HFF-Myc (cell line): ENCODE measurements around the gene SERHL2.
A peak's percentile ranks its signal among the peaks of the same experiment; 100 is the strongest.
"Not testable (repeated sequence)": the region's sequence is repeated elsewhere in the genome, so short reads cannot be mapped to it uniquely, and the experiment has no call there.

Source experiments
- DNase-seq: peaks from one replicate; pipeline ENCODE4 v3.0.0-alpha.2; 2011; ENCODE audit warnings: low read depth; ENCODE audit errors: extremely low read depth
- H3K4me3 ChIP-seq: replicated peaks from 2 replicates; pipeline ENCODE4 v1.5.1; 2011; ENCODE audit warnings: low read depth, mild to moderate bottlenecking, control low read depth, low read length
- TF ChIP-seq, protein P1 (sequence below): IDR thresholded peaks from 2 replicates; pipeline ENCODE4 v1.5.1; 2012; ENCODE audit warnings: mild to moderate bottlenecking, low read depth, low read length, control low read depth; ENCODE audit errors: missing control alignments

The SERHL2 gene

DNA sequence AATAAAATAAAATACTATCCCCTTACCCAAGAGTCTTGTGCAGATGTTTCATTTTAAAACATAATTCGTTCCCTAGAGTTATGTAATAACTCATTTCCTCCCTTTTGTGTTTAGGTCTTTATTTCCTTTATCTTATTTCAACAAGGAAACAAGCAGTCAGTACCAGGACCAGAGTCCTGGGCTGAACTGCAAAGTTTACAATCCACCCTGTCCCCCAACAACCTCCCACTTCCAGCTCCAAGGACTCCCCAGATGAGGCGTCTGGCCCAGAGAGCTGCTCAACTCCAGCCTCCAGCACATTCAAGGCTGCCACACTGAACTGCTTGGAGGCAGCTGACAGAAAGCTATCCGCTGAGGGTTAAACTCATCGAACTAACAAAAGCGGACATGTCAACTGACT, 56.4 kb downstream of the SERHL2 start:
- DNase-seq, result no peak
- H3K4me3 ChIP-seq, result no peak overlapping the region
- TF ChIP-seq, protein P1, sequence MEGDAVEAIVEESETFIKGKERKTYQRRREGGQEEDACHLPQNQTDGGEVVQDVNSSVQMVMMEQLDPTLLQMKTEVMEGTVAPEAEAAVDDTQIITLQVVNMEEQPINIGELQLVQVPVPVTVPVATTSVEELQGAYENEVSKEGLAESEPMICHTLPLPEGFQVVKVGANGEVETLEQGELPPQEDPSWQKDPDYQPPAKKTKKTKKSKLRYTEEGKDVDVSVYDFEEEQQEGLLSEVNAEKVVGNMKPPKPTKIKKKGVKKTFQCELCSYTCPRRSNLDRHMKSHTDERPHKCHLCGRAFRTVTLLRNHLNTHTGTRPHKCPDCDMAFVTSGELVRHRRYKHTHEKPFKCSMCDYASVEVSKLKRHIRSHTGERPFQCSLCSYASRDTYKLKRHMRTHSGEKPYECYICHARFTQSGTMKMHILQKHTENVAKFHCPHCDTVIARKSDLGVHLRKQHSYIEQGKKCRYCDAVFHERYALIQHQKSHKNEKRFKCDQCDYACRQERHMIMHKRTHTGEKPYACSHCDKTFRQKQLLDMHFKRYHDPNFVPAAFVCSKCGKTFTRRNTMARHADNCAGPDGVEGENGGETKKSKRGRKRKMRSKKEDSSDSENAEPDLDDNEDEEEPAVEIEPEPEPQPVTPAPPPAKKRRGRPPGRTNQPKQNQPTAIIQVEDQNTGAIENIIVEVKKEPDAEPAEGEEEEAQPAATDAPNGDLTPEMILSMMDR, result no peak

DNA sequence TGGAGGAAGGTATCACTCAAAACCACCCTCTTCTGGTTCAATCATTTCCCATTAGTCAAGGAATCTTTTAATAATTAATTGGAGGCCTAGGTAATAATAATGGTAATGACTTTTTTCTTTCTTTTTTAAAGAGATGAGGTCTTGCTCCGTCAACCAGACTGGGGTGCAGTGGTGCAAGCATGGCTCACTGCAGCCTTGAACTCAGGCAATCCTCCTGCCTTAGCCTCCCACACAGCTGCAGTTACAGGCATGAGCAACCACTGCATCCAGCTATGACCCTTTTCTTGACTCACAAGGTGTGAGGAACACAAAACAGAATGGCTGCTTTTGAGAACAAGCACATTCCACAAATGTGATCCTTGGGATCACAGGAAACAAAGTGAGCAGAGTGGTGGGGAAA, 57.3 kb downstream of the SERHL2 start:
- DNase-seq, result no peak
- TF ChIP-seq, protein P1, result no peak
- H3K4me3 ChIP-seq, result no peak overlapping the region

DNA sequence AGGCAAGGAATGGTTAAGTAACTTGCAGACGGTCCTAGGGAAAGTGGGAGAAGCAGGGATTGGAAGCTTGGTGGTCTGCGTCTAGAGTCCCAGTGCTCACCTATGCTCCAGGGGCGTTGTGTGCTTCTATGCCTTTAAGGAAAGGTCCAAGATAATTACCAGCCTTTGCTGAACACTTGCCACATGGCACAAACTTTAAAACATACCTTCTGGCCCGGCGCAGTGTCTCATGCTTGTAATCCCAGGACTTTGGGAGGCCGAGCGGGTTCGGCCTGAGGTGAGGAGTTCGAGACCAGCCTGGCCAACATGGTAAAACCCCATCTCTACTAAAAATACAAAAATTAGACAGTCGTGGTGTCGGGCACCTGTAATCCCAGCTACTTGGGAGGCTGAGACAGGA, 58.6 kb downstream of the SERHL2 start:
- no peak overlapping the region; the same call in 1 of the 2 replicates for H3K4me3 ChIP-seq
- DNase-seq, result no peak
- TF ChIP-seq, protein P1, result no peak

DNA sequence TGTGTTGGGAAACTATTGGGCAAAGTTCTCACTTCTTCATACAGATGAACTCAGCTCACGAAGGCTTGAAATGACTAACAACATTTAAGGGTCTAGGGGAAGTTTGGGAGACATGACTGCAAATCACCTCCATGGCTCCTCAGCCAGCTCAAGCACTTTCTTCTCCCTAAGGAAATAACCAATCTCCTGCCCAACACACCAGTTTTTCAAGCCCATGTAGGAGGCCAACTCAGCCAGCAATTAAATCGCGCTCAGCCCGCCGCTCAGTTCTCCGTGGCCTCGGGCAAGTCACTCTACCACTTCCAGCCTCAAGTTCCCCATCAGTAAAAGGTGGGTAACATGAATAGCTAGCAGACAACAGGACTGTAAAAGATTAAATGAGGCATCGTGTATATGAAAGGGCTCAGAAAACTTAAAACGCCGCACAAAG, 60.1 kb downstream of the SERHL2 start:
- DNase-seq, result no peak
- TF ChIP-seq, protein P1, result no peak
- H3K4me3 ChIP-seq, result peak overlapping the region; percentile 67

DNA sequence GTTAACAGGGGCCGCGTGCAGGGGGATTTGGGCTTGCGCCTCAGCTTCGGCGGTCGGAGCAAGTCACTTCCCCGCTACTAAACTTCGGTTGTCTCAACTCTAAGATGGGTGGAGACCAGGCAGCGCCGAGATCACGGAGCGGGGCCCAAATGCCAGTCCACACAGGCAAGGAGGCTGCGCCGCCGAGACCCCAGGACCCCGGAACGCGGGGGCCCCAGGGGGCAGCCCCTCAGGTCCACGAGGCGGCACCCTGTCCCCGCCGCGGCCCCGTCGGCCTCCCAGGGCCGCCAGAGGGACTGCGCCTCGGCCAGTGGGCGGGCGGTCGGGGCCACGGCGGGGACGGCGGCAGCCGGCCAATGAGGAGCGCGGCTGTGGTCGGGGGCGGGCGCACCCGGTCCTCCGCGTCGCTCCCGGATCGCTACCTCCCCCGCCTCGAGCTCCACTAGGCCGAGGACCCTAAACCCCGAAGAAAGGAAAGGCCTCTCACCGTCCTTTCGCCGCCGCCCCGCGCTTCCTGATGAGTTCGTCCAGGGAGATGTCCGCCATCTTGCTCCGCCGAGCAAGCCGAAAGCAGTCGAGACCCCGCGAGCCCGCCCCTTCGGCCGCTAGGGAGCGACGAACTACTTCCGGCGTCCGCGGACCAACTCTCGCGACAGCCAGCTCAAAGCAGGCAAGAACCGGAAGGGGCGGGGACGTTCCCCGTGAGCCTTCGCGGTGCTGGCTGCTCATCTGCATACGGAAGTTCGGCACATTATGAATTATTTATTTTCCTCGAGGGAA, 60.7 kb downstream of the SERHL2 start, which contains the start of gene POLDIP3:
Gene POLDIP3, minus strand, starts transcription at position 572 of the 780 bp plus-strand sequence. Its CDS starts 26 bp downstream, at position 546.
- H3K4me3 ChIP-seq, result peak within 1 kb of the TSS; percentile 67
- peak; percentile 94 for DNase-seq
- TF ChIP-seq, protein P1, result peak; percentile 26

DNA sequence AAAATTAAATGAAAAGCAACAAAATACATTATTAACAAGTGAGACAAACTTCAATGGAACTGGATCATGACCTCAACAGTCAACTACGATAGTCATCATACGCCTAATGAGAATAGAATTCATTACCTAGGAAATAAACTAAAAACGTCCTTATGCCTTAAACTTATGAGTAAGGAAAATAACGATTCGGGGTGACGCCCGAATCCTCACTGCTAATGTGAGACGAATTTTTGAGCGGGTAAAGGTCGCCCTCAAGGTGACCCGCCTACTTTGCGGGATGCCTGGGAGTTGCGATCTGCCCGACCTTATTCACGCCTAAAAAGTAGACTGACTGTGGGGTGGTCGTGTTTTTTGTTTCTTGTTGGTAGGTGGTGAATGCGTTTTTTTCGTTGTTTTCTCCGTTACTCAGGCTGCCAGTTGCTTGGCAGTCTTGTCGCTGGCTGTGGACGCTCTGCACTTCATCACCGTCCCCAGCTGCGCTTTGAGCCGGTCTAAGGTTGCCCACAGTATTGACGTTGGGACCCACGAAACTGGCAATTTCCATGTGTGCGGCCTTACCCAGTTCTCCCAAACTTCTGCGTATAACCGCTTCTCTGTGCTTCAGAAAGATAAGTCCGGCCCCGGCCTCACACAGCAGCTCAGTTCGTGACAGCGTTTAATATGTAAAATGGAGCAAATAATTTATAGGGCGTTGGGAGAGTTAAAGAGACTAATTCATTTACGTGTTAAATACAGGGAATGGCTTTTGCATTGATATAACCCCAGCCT, 61.5 kb downstream of the SERHL2 start:
- TF ChIP-seq, protein P1, result no peak
- peak overlapping the region; percentile 67 for H3K4me3 ChIP-seq
- peak; percentile 99 for DNase-seq

DNA sequence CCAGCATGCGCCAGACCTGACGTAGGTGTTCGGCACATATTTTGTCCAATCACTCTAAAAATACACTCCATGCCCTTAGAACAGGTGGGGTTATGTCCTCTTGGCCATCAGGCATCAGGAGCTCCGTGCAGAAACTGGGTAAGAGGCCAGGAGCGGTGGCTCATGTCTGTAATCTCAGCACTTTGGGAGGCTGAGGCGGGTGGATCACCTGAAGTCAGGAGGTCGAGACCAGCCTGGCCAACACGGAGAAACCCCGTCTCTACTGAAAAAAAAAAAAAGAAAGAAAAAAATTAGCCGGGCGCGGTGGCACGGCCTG, 62.1 kb downstream of the SERHL2 start:
- H3K4me3 ChIP-seq, result not testable (repeated sequence)

More for the DNA sequence above, 62.1 kb downstream of the SERHL2 start:
- not testable (repeated sequence) for DNase-seq
